NT2/D1 (cell line): ENCODE measurements around the gene PTTG2.

Experiments
- DNase-seq: peaks from one replicate; pipeline ENCODE4 v3.0.0-alpha.2; 2011; ENCODE audit warnings: low read depth, low spot score
- H3K27me3 ChIP-seq: 2 replicates; pipeline ENCODE4 v1.6.0; 2011; ENCODE audit warnings: mild to moderate bottlenecking; ENCODE audit not compliant: insufficient read length, insufficient read depth
- H3K36me3 ChIP-seq: 2 replicates; pipeline ENCODE4 v1.6.1; 2011; ENCODE audit warnings: mild to moderate bottlenecking, low read length, mixed read lengths; ENCODE audit not compliant: insufficient read depth, insufficient read length
- H3K4me1 ChIP-seq: 2 replicates; pipeline ENCODE4 v1.5.1; 2011; ENCODE audit not compliant: insufficient read depth, insufficient read length
- H3K4me3 ChIP-seq: 2 replicates; pipeline ENCODE4 v1.5.1; 2011; ENCODE audit warnings: low read depth; ENCODE audit not compliant: insufficient read length
- H3K9ac ChIP-seq: 2 replicates; pipeline ENCODE4 v1.6.0; 2011; ENCODE audit warnings: low read depth; ENCODE audit not compliant: insufficient read length
- H3K9me3 ChIP-seq: 2 replicates; pipeline ENCODE4 v1.5.1; 2011; ENCODE audit warnings: mild to moderate bottlenecking, low read length; ENCODE audit not compliant: insufficient read depth
- SUZ12 ChIP-seq: IDR thresholded peaks from 2 replicates; pipeline ENCODE4 v1.6.1; 2011; ENCODE audit not compliant: insufficient read length, insufficient read depth; ENCODE audit errors: extremely low read depth
- YY1 ChIP-seq: IDR thresholded peaks from 2 replicates; pipeline ENCODE4 v1.6.1; 2011; ENCODE audit not compliant: insufficient read length, insufficient read depth
- ZNF274 ChIP-seq: IDR thresholded peaks from 2 replicates; pipeline ENCODE4 v1.6.1; 2011; ENCODE audit warnings: mild to moderate bottlenecking, low read depth, low read length

The PTTG2 gene

DNA sequence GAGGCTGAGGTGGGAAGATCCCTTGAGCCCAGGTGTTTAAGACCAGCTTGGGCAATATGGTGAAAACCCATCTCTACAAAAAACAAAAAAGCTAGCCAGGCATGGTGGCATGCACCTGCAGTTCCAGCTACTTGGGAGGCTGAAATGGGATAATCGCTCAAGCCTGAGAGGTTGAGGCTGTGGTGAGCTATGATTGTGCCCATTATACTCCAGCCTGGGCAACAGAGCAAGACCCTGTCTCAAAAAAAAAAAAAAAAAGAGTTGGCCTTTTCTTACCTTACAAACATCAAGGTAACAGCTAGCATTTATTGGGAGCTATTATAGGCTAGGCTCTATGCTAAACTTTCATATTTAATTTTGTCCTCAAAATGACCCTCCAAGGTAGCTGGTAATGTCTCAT lies 43.4 kb downstream of the PTTG2 start:
- no peaks in the 10 kb centered on the region for H3K36me3 ChIP-seq
- no peak for DNase-seq
- no peaks in the 10 kb centered on the region for H3K4me1 ChIP-seq
- no peak overlapping the region for H3K4me3 ChIP-seq
- H3K9me3 ChIP-seq: no peaks in the 10 kb centered on the region
- TF ChIP-seq ZNF274 (no peak), YY1 (no peak), SUZ12 (no peak)
- H3K9ac ChIP-seq: no peak overlapping the region
- H3K27me3 ChIP-seq: no peaks in the 10 kb centered on the region

DNA sequence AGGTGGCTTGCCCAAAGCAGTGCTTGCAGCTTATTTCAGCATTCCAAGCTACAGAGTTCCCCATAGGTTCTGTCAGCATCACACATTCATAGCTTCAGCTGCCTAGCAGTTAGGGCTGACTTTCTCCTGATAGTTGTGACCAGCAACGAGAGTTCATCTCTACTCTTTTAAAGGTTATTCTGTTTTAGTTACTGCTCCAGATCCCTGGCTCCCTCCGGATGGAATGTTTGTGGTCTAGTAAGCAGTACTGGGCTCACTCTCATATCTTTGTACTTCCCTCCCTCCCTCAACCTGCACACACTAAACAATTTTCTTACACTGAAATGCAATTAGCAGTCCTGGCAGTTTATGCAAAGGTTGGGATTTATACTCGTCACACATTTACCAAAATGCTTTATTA lies 43.9 kb downstream of the PTTG2 start:
- no peak for DNase-seq
- H3K27me3 ChIP-seq: no peaks in the 10 kb centered on the region

DNA sequence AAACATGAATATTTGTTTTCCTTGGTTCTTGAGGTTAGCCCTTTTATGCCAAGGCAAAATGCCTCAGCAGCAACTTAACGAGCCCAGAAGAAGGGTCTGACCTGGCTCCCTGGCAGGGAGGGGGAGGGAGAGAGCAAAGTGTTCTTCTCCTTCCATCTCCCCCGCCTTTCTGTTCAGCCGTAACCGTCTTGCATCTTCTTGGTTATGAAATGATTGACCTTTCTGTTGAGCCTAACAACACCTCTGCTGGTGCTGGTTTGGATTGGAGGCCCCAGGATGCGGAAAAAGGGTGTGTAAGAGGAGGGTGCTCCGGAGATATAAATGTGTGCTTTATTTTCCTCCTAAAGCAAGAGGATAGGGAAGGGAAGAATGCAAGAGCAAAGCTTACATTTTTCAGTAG lies 44.7 kb downstream of the PTTG2 start:
- Histone ChIP-seq H3K27me3 (no peaks in the 10 kb centered on the region), H3K4me3 (no peak overlapping the region), H3K36me3 (no peaks in the 10 kb centered on the region), H3K9me3 (no peaks in the 10 kb centered on the region), H3K9ac (no peak overlapping the region), H3K4me1 (no peaks in the 10 kb centered on the region)
- no peak for TF ChIP-seq ZNF274
- no peak for DNase-seq

More for the DNA sequence above, 43.9 kb downstream of the PTTG2 start:
- Histone ChIP-seq H3K9ac (no peak overlapping the region), H3K4me1 (no peaks in the 10 kb centered on the region), H3K9me3 (no peaks in the 10 kb centered on the region), H3K36me3 (no peaks in the 10 kb centered on the region), H3K4me3 (no peak overlapping the region)
- no peak for TF ChIP-seq YY1
- TF ChIP-seq ZNF274: no peak
- TF ChIP-seq SUZ12: no peak

DNA sequence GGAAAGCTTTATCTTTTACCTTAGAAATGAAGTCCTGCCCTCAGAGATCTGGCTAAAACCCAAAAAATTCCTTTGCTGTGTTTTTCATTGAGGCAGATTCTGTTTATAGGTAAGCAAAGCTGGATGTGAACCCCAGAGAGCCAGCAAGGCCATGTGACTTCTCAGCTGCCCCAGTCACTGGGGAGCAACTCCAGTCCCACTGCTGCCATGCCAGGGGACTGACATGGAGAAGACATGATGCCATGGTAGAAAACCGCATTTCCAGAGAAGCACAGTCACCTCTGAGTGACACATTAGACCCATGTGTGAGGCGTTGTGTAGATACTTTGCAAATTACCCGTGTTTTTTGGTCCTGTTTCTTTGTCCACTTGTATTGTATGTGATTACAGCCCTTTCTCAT lies 45.4 kb downstream of the PTTG2 start:
- Histone ChIP-seq H3K4me1 (no peaks in the 10 kb centered on the region), H3K27me3 (no peaks in the 10 kb centered on the region), H3K9me3 (no peaks in the 10 kb centered on the region), H3K4me3 (no peak overlapping the region), H3K9ac (no peak overlapping the region), H3K36me3 (no peaks in the 10 kb centered on the region)
- TF ChIP-seq YY1 (no peak), ZNF274 (no peak), SUZ12 (no peak)
- no peak for DNase-seq

DNA sequence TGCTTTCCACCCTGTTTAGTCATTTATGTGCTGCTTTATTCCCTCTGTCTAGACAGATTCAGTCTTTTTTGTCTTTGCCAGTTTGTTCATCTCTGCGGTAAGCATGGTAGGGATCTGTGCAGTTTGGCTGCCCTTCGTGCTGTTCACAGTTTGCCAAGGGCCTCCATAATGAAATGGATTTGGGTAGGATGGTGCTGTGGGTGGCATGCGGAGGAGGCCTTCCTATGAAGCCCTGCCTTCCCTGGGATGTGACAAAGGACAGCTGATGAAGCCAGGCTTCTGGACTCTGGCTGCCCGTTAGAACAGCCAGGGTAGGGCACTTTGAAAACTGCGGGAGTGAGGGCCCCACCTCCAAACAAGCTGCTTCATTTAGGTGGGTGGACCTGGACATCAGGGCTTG lies 47.4 kb downstream of the PTTG2 start:
- H3K4me3 ChIP-seq: no peak overlapping the region
- TF ChIP-seq SUZ12 (no peak), YY1 (no peak), ZNF274 (no peak)
- no peaks in the 10 kb centered on the region for H3K9me3 ChIP-seq
- no peak for DNase-seq
- H3K9ac ChIP-seq: no peak overlapping the region
- H3K4me1 ChIP-seq: no peaks in the 10 kb centered on the region
- no peaks in the 10 kb centered on the region for H3K27me3 ChIP-seq
- no peaks in the 10 kb centered on the region for H3K36me3 ChIP-seq

DNA sequence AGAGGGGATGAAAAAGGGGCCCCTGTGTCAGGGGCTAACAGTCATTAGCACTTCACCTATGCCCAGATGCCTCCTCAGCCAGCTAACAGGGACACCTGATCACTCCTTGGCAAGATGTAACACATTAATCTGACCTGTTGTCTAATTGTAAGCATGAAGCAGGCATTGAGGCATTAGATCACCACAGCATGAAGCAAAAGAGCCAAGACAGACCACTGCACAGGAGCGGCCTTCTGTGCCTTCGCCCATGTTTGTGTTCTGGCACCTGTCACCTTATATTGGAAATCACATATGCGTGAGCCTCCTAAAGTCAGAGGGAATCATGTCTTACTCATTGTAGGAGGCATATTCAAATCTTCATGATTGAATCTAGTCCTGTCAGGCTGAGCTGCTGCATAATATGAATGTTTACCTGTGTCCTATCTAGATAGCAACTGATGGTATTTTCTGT lies 48.4 kb downstream of the PTTG2 start:
- H3K36me3 ChIP-seq: no peaks in the 10 kb centered on the region
- no peaks in the 10 kb centered on the region for H3K27me3 ChIP-seq
- no peak for DNase-seq
- no peaks in the 10 kb centered on the region for H3K9me3 ChIP-seq
- no peak overlapping the region for H3K9ac ChIP-seq
- no peak overlapping the region for H3K4me3 ChIP-seq
- TF ChIP-seq SUZ12: no peak
- no peak for TF ChIP-seq ZNF274
- no peak for TF ChIP-seq YY1
- no peaks in the 10 kb centered on the region for H3K4me1 ChIP-seq

DNA sequence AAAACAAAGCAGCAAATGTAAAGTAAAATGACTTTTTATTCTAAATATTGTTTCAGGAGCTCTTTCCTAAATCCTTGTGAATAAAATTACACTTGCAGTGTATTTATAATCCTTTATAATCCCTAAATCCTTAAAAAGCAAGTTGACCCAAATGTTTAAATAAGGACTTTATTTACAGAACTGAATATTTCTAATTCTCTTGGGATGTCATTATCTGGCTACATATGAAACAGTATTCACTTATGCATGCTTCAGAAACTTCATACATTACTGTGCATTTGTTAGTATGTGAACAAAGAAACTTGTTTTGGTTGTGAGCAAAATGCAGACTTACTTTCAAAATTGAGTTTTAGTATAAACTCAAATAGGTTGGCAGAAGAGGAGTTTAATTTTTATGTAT lies 49.2 kb downstream of the PTTG2 start:
- no peak for DNase-seq
- no peaks in the 10 kb centered on the region for H3K27me3 ChIP-seq
- TF ChIP-seq SUZ12 (no peak), ZNF274 (no peak), YY1 (no peak)
- no peak overlapping the region for H3K9ac ChIP-seq
- H3K36me3 ChIP-seq: peaks cover 3% of the 10 kb centered on the region
- H3K4me3 ChIP-seq: no peak overlapping the region
- no peaks in the 10 kb centered on the region for H3K9me3 ChIP-seq
- no peaks in the 10 kb centered on the region for H3K4me1 ChIP-seq

DNA sequence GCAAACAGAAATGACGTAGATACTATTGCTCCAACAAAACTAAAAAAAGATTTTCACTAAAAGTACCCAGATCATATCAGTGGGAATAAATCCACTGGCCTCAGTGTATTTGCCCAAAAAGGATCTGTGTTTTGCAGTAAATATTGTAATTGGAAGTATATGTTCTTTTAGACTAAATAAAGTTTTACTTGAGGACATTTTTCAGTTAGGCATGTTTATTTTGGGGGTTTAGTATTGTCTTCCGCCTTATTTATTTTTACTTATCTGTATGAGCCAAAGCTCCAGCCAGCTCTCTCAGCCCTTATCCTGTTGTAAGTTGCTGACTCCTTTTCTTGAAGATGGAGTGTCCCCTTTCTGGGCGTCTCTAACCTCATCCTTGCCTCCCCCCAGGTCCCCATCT lies 49.8 kb downstream of the PTTG2 start:
- Histone ChIP-seq H3K9me3 (no peaks in the 10 kb centered on the region), H3K27me3 (no peaks in the 10 kb centered on the region), H3K4me1 (no peaks in the 10 kb centered on the region), H3K36me3 (peaks cover 7% of the 10 kb centered on the region), H3K9ac (no peak overlapping the region), H3K4me3 (no peak overlapping the region)
- TF ChIP-seq ZNF274 (no peak), SUZ12 (no peak), YY1 (no peak)
- DNase-seq: no peak
